Stomach smooth muscle (tissue), 2 donors: ENCODE data around the gene TCF7L1.
"Not testable (repeated sequence)": the region's sequence is repeated elsewhere in the genome, so short reads cannot be mapped to it uniquely, and the experiment has no call there.

ENCODE experiments used
- H3K27ac ChIP-seq: one replicate; pipeline ENCODE4 v1.7.0; 2013; ENCODE audit warnings: mild to moderate bottlenecking, low read length, inconsistent platforms
- H3K27me3 ChIP-seq, 2 donors: one replicate each; pipeline ENCODE4 v1.7.0; 2013; ENCODE audit warnings: low read length in 2 of 2; ENCODE audit not compliant: insufficient read depth in 2 of 2, control insufficient read depth in 1 of 2
- H3K36me3 ChIP-seq, 2 donors: one replicate each; pipeline ENCODE4 v1.7.0; 2013; ENCODE audit warnings: low read length in 2 of 2; ENCODE audit not compliant: control insufficient read depth in 2 of 2, insufficient read depth in 2 of 2
- H3K4me1 ChIP-seq: one replicate; pipeline ENCODE4 v1.7.0; 2013; ENCODE audit warnings: low read length; ENCODE audit not compliant: control insufficient read depth, insufficient read depth
- H3K4me3 ChIP-seq, 2 donors: one replicate each; pipeline ENCODE4 v1.7.0; 2013; ENCODE audit warnings: low read length in 2 of 2
- H3K9ac ChIP-seq, 2 donors: one replicate each; pipeline ENCODE4 v1.7.0; 2013; ENCODE audit warnings: low read length in 2 of 2, mild to moderate bottlenecking in 1 of 2
- H3K9me3 ChIP-seq, 2 donors: one replicate each; pipeline ENCODE4 v1.7.0; 2013; ENCODE audit warnings: low read length in 2 of 2; ENCODE audit not compliant: control insufficient read depth in 2 of 2
- donor health status: healthy.
- donor health status: Pancreatic carcinoma.

TCF7L1 gene

DNA sequence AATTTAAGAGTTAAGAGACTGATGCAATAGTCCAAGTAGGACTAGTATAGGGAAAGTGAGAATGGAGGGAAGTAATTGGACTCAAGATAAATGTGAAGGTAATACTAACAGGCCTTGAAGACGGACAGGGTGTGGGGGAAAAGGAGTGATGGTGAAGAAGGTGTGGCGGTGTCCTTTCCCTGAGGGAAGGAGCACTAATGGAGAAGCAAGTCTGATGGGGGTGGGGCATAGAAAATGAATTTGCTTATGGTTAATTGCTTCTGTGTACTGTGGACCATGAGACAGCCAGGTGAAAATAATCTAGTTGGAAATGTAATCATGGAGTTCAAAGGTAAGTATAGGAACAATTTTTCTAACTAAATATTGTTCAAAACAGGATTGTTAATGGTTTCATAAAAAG is 201.7 kb downstream of the TCF7L1 start:
- no peak overlapping the region for H3K9ac ChIP-seq
- H3K9me3 ChIP-seq: no peaks in the 10 kb centered on the region
- H3K36me3 ChIP-seq: no peaks in the 10 kb centered on the region
- no peak overlapping the region for H3K27ac ChIP-seq
- H3K4me1 ChIP-seq: no peaks in the 10 kb centered on the region
- no peaks in the 10 kb centered on the region for H3K27me3 ChIP-seq
- no peak overlapping the region for H3K4me3 ChIP-seq

DNA sequence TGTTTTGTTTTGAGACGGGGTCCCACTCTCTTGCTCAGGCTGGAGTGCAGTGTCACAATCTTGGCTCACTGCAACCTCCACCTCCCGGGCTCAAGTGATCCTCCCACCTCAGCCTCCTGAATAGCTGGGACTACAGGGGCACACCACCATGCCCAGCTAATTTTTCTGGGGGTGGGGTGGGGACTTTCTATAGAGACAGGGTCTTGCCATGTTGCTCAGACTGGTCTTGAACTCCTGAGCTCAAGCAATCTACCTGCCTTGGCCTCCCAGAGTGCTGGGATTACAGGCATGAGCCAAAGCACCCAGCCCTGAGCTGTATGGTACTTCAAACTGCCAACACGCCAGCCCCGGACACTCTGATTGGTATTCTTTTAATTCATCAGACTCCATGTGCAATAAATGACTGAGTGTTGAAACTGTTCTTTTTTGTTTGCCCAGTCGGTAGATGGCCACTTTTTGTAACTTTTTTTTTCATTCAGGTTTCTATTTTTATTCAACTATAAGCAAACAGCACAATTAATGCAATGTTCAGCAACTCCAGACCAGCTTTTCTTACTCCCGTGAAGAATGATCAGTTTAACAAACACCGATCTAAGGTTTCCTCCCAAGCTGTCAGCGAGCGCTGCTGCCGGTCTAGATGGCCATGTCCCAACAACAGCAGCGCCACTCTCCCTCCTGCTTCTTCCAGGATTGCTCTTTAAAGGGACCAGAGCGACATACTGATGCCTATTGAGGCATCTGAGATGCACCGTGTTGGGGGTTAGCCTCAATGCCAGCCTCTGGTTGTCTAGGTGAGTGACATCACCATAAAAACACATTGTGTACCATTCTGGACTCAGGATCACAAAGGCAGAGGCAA is 207.1 kb downstream of the TCF7L1 start:
- Histone ChIP-seq H3K27me3 (no peaks in the 10 kb centered on the region), H3K4me3 (no peak overlapping the region), H3K4me1 (no peaks in the 10 kb centered on the region), H3K36me3 (peaks cover 5 to 6% of the 10 kb centered on the region in 2 donors), H3K27ac (no peak overlapping the region), H3K9ac (peak overlapping the region in 1 of 2 donors; percentile 36), H3K9me3 (no peaks in the 10 kb centered on the region)

DNA sequence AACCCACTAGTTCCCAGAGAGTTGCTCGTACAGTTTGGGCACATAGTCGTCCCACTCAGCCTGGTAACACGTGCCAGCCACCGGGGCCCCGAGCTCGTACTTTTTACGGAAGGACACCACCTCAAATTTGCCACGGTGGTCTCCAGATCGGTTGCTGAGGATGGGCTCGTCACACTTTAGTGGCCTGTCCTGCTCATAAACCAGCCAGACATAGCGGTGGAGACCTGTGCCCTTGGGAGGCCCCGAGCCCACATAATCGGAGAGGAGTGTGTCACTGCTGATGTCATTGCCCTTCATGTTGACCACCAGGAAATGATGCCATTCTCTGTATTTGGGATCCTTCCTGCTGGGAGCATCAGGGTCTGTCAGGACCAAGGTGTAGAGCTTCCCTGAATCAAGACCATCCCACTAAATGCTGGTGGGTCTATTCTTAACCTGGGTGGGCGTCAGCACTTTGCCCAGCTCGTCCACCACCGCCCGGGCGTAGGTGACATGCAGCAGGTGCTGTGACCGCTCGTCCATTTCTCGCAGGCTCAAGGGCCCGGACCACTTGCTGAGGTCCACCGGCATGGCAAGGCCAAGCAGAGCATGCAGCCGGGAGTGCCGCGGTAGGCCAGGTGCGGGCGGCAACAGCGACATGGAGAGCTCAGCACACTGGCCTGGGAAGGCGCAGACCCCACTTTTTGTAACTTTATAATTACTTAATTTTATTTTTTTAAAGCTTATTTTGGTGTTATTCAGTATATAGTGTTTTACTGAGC is 208.3 kb downstream of the TCF7L1 start:
- no peak overlapping the region for H3K4me3 ChIP-seq
- peaks cover 8 to 12% of the 10 kb centered on the region in 2 donors for H3K36me3 ChIP-seq
- no peaks in the 10 kb centered on the region for H3K27me3 ChIP-seq
- no peaks in the 10 kb centered on the region for H3K9me3 ChIP-seq
- H3K9ac ChIP-seq: no peak overlapping the region
- no peak overlapping the region for H3K27ac ChIP-seq
- H3K4me1 ChIP-seq: no peaks in the 10 kb centered on the region

DNA sequence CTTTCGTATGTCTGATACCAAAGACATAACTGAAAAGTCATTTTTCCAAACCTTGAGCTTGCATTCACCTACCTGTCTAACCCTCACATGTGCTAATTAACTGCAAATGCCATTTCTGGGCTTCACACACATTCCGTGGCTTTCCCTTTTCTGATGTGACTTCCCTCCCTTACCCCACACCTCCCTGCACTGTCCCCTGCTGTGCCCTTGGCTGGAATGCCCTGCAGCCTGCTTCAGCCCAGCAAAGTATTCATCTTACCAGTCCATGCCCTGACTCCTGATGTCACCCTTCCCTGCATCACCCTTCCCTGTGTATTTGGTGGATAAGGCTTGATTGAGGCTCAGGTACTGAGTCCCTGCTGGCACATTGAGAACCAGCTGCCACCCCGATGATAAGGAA is 209.0 kb downstream of the TCF7L1 start:
- no peaks in the 10 kb centered on the region for H3K4me1 ChIP-seq
- no peak overlapping the region for H3K4me3 ChIP-seq
- H3K27ac ChIP-seq: no peak overlapping the region
- no peaks in the 10 kb centered on the region for H3K27me3 ChIP-seq
- H3K9ac ChIP-seq: no peak overlapping the region
- H3K36me3 ChIP-seq: peaks cover 8 to 12% of the 10 kb centered on the region in 2 donors
- no peaks in the 10 kb centered on the region for H3K9me3 ChIP-seq

DNA sequence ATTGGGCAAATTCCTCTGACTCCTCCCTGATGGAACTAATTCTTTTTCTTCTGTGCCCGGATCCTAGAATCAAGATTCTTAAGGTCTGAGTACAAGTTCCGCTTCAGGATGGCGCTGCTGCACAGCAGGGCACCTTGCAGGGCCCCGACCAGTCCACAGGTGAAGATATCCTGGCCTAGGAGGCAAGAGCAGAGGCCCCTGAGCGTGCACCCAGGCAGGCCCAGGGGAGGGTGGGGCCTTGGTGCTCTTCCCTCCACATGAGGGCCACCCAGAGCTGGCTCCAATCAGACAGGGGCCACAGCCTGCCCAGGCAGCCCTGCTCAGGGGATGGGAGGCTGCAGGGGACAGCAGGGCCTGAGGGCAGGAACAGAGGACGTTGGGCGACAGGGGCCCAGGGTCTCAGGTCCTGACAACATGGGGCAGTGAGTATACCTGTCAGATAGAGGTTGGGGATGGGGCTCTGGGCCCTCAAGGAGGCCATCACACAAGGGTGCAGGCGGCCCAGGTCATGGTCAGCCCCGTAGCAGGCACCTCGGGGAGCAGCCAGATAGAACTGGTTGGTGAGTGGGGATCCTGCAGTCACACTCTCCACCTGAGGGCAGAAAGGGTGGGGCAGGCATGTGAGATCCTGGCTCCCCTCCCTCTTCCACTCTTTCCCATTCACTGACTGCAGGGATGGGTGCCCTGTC is 210.2 kb downstream of the TCF7L1 start:
- H3K36me3 ChIP-seq: peaks cover 8 to 18% of the 10 kb centered on the region in 2 donors

DNA sequence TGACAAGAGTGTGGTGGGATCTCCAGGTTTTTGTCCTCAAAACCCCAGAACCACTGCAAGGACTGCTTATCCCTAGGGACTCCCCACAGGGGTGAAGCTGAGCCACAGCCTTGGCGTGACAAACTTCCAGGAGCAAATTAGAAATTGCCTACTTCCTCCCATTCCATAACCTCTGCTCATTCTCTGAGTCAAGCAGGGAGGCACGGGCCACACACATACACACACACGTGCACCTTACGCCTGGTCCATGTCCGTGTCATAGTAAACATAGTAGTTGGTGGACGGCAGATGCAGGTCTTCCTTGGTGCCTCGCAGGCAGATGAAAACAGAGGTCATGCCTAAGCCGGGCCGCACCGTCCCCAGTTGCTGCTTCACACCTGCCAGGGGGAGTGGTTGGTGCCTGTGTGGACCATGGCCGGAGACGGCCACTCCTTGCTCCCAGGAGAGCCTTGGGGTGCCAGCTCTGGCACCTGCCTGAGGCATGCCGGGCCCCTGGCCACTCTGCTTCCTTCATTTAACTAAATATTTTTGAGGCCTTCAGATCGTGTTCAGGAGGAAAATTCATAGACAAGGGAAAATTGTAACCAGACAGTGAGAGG is 211.3 kb downstream of the TCF7L1 start:
- peaks cover 8 to 22% of the 10 kb centered on the region in 2 donors for H3K36me3 ChIP-seq

More for the DNA sequence above, 210.2 kb downstream of the TCF7L1 start:
- not testable (repeated sequence) for H3K4me1 ChIP-seq, H3K9me3 ChIP-seq, H3K27ac ChIP-seq, H3K4me3 ChIP-seq, H3K27me3 ChIP-seq, H3K9ac ChIP-seq

DNA sequence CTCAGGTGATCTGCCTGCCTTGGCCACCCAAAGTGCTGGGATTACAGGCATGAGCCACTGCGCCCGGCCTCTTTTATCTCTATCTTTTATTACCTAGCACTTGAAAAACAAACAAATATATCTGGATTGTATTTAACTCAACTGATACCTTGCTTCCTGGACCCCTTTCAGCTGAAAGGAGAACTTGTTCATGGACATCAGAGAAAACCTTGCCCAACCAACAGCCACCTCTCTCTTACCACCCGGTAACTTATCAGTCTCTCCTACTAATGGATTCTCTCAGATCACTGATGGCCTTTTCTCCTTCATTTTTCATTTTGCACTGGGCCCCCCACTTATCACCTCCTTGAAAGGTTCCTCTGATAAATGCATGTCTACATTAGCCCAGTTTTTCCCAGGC is 214.4 kb downstream of the TCF7L1 start:
- no peak overlapping the region for H3K9ac ChIP-seq
- peaks cover under 1% of the 10 kb centered on the region for H3K4me1 ChIP-seq
- no peak overlapping the region for H3K4me3 ChIP-seq
- H3K27ac ChIP-seq: no peak overlapping the region
- H3K9me3 ChIP-seq: no peaks in the 10 kb centered on the region
- peaks cover 18 to 38% of the 10 kb centered on the region in 2 donors for H3K36me3 ChIP-seq
- H3K27me3 ChIP-seq: no peaks in the 10 kb centered on the region

More for the DNA sequence above, 211.3 kb downstream of the TCF7L1 start:
- Histone ChIP-seq H3K9me3 (no peaks in the 10 kb centered on the region), H3K4me3 (no peak overlapping the region), H3K27me3 (no peaks in the 10 kb centered on the region), H3K27ac (no peak overlapping the region), H3K4me1 (no peaks in the 10 kb centered on the region), H3K9ac (no peak overlapping the region)

DNA sequence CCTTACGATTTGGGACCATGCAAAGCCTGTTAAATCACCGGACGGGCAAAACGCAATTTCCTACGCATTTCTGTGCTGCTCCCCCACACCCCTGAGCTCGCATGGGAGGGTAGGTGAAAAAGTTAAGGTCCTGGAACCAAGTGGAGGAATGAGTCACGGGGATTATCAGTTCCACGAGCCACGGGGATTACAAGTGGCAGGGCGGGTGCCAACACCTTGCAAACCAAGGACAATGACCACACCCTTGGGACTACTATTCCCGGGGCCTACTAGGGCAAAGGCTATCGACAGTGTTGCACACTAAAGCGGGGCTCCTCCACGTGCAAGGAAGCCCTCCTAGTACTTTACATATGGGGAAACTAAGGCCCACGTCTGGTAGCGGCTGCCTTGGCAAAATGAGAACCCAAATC is 220.7 kb downstream of the TCF7L1 start:
- Histone ChIP-seq H3K9ac (peak overlapping the region; percentile 98 to 99), H3K9me3 (no peaks in the 10 kb centered on the region), H3K27ac (peak overlapping the region; percentile 90), H3K4me3 (peak overlapping the region; percentile 71 to 99), H3K36me3 (peaks cover 19 to 34% of the 10 kb centered on the region in 2 donors), H3K4me1 (peaks cover 28% of the 10 kb centered on the region), H3K27me3 (no peaks in the 10 kb centered on the region)

DNA sequence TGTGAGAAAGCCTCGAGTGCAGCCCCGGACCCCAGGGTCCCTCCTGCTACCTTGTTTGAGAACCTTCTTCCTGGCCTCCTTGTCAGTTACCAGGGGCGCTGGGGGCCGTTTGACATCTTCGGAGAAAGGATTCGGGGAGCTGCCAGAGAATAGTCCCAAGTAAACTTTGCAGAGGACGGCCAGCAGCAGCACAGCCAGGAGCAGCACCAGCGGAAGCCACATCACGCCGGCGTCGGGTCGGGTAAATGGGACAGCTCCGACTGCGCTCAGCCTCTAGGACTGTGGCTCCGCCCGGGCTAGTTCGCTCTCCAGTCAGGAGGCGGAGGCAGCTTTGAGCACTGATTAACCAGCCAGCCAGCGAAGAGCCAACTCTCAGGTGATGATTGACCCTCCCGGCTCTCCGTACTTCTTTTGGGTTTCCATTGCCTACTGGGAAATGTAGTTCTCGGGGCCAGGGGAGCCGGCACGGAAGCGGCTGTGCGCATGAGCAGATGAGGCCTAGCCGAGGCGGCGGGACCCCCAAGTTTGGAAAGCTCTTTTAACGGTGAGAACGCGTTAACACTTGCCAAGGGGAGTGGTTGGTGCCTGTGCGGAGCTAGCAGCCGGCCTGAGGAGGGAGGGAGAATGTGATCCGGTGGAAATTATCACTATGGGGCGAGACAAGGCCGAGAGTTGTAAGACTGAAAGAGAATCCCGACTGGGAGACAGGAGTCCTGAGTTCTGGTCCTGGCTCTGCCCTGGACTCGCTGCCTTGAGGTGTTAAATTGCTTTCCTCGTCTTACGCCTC is 221.3 kb downstream of the TCF7L1 start, which contains the start of the genes ELMOD3 and RETSAT:
ELMOD3 (plus strand) TSS at position 484 of the 787 bp plus-strand sequence. CDS start 2,430 bp downstream, outside the sequence.
RETSAT (minus strand) TSS at position 243 of the 787 bp plus-strand sequence; CDS start at position 222, 21 bp downstream.
- no peaks in the 10 kb centered on the region for H3K9me3 ChIP-seq
- peak within 1 kb of the TSS; percentile 99 to 100 for H3K4me3 ChIP-seq
- H3K27ac ChIP-seq: peak within 1 kb of the TSS; percentile 90
- H3K4me1 ChIP-seq: peaks cover 28% of the 10 kb centered on the region
- peaks cover 19 to 30% of the 10 kb centered on the region in 2 donors for H3K36me3 ChIP-seq
- peak within 1 kb of the TSS; percentile 98 to 99 for H3K9ac ChIP-seq
- no peaks in the 10 kb centered on the region for H3K27me3 ChIP-seq
